ENCODE data around the gene HGF. TPM values are rescaled to one million over a fixed set of nuclear protein-coding genes. Genes with fewer than 3 reads are reported as not detected.

Gene HGF
- total RNA-seq, 1 donor from 2014 or later = 0.22 TPM

- H3K27me3 Mint-ChIP-seq (ENCODE audit: insufficient read depth, low read depth) = no peaks in the 10 kb centered on the region
- H3K4me1 Mint-ChIP-seq = no peaks in the 10 kb centered on the region
- peaks cover 29% of the 10 kb centered on the region for H3K9me3 Mint-ChIP-seq
- Histone ChIP-seq H3K4me2 (no peak overlapping the region), H4K20me1 (ENCODE audit: low read depth) (no peaks in the 10 kb centered on the region), H3K27me3 (no peaks in the 10 kb centered on the region), H3K9ac (no peak overlapping the region), H3K27ac (no peak overlapping the region), H3K4me3 (no peak overlapping the region), H3K79me2 (ENCODE audit: low read depth) (no peaks in the 10 kb centered on the region), H2AFZ (replicated peaks) (no peak overlapping the region), H3K9me3 (ENCODE audit: low read depth) (peaks cover 6% of the 10 kb centered on the region), H3K36me3 (no peaks in the 10 kb centered on the region), H3F3A (ENCODE audit: low read depth) (no peaks in the 10 kb centered on the region), H3K4me1 (peaks cover 8% of the 10 kb centered on the region)
- H3K4me3 Mint-ChIP-seq = no peak overlapping the region
- DNase-seq (ENCODE audit: low spot score) = no peak
- TF ChIP-seq EZH2 (IDR thresholded peaks at IDR 0.05) (no peak), EZH2phosphoT487 (IDR thresholded peaks at IDR 0.05) (no peak), CTCF (IDR thresholded peaks at IDR 0.05) (no peak)
- no peak overlapping the region for H3K27ac Mint-ChIP-seq
- no peaks in the 10 kb centered on the region for H3K36me3 Mint-ChIP-seq
Observed at GRCh38 chr7:81655271-81655670, 114.6 kb downstream of the HGF start.

GRCh38 chr7:81652225-81652624, 117.6 kb downstream of the HGF start:
- Mint-ChIP-seq H3K4me1 (no peaks in the 10 kb centered on the region), H3K27ac (no peak overlapping the region), H3K9me3 (peaks cover 23% of the 10 kb centered on the region), H3K27me3 (ENCODE audit: insufficient read depth, low read depth) (no peaks in the 10 kb centered on the region), H3K36me3 (no peaks in the 10 kb centered on the region), H3K4me3 (no peak overlapping the region)
- H4K20me1 ChIP-seq (ENCODE audit: low read depth) = no peaks in the 10 kb centered on the region
- H3K27ac ChIP-seq = no peak overlapping the region
- no peak overlapping the region for H3K4me3 ChIP-seq
- H3K9ac ChIP-seq = no peak overlapping the region
- peaks cover 6% of the 10 kb centered on the region for H3K9me3 ChIP-seq (ENCODE audit: low read depth)
- TF ChIP-seq CTCF (IDR thresholded peaks at IDR 0.05) (no peak), EZH2phosphoT487 (IDR thresholded peaks at IDR 0.05) (no peak), EZH2 (IDR thresholded peaks at IDR 0.05) (no peak)
- DNase-seq (ENCODE audit: low spot score) = no peak
- H3K4me1 ChIP-seq = no peaks in the 10 kb centered on the region
- no peaks in the 10 kb centered on the region for H3K79me2 ChIP-seq (ENCODE audit: low read depth)
- H3F3A ChIP-seq (ENCODE audit: low read depth) = no peaks in the 10 kb centered on the region
- H2AFZ ChIP-seq (replicated peaks) = no peak overlapping the region
- no peak overlapping the region for H3K4me2 ChIP-seq
- H3K27me3 ChIP-seq = no peaks in the 10 kb centered on the region
- no peaks in the 10 kb centered on the region for H3K36me3 ChIP-seq

Measured in neural progenitor cell (in vitro differentiated cells).